DOHH2 (cell line): ENCODE data around the gene OLIG3.

ENCODE experiments used
- CTCF ChIP-seq: fragments of 200-600 bp; sonication (generic); IDR thresholded peaks from one replicate; pipeline ENCODE4 v1.5.1; 2014; ENCODE audit warnings: antibody characterized with exemption, mild to moderate bottlenecking, low read depth, low read length; ENCODE audit not compliant: poor library complexity, severe bottlenecking
- EZH2phosphoT487 ChIP-seq: fragments of 200-600 bp; sonication (generic); IDR thresholded peaks from 2 replicates; pipeline ENCODE4 v1.6.1; 2017; ENCODE audit warnings: borderline replicate concordance, mild to moderate bottlenecking, antibody characterized with exemption, low read length, moderate library complexity, mixed read lengths

GRCh38 chr6:137480431-137480830 is 13.8 kb downstream of the OLIG3 start:
- TF ChIP-seq CTCF, result no peak
- TF ChIP-seq EZH2phosphoT487, result no peak
